HG02970 (cell line): ENCODE results near the gene MACROH2A2.
A peak's percentile ranks its signal among the peaks of the same experiment; 100 is the strongest.
"Not testable (repeated sequence)": the region's sequence is repeated elsewhere in the genome, so short reads cannot be mapped to it uniquely, and the experiment has no call there.

Source experiments
- ATAC-seq: cut with Tn5 transposase; IDR thresholded peaks from one replicate; pipeline ENCODE4 v1.9.1; 2021; ENCODE audit warnings: mild to moderate bottlenecking, moderate library complexity, moderate number of reproducible peaks; ENCODE audit not compliant: unreplicated experiment, low FRiP score

MACROH2A2 gene

GRCh38 chr10:70146489-70147258, 94.0 kb downstream of the MACROH2A2 start, which contains the start of gene TYSND1:
Gene TYSND1, minus strand, starts transcription at chr10:70146700. Its CDS starts 114 bp downstream, at chr10:70146586.
- peak; percentile 94 for ATAC-seq

GRCh38 chr10:70147259-70147625, 94.6 kb downstream of the MACROH2A2 start:
- ATAC-seq: no peak

- ATAC-seq: no peak
Observed at GRCh38 chr10:70148516-70148915, 95.9 kb downstream of the MACROH2A2 start.

GRCh38 chr10:70155255-70155838, 102.7 kb downstream of the MACROH2A2 start:
- ATAC-seq: no peak

- ATAC-seq: no peak
Observed at GRCh38 chr10:70158113-70158512, 105.5 kb downstream of the MACROH2A2 start.

GRCh38 chr10:70159366-70159765, 106.7 kb downstream of the MACROH2A2 start:
- not testable (repeated sequence) for ATAC-seq

- ATAC-seq: no peak
Observed at GRCh38 chr10:70160798-70161197, 108.2 kb downstream of the MACROH2A2 start.
